Fibroblast of villous mesenchyme (primary cell): ENCODE results near the gene ZNF492. TPM values are rescaled to one million over a fixed set of nuclear protein-coding genes. Genes with fewer than 3 reads are reported as not detected.
A peak's percentile ranks its signal among the peaks of the same experiment; 100 is the strongest.

Experiments used
- DNase-seq: peaks from one replicate; pipeline ENCODE4 v3.0.0-alpha.2; 2010; ENCODE audit warnings: low read depth
- H3K4me3 ChIP-seq: 2 replicates; pipeline ENCODE4 v1.5.1; 2011; ENCODE audit warnings: low read depth, mild to moderate bottlenecking, low read length
- CTCF ChIP-seq: IDR thresholded peaks from 2 replicates; pipeline ENCODE4 v1.5.1; 2012; ENCODE audit warnings: low read depth, mild to moderate bottlenecking, low read length; ENCODE audit not compliant: insufficient read depth
- total RNA-seq: library from RNA; depleted of rRNA; stranded (reverse); fragments of >200 nt; gene quantifications from 2 replicates; pipeline ENCODE4 v1.2.3, GENCODE V29; 2012

ZNF492 gene
- 0.32 and 0.43 TPM in 2 replicates for total RNA-seq

- peak within 1 kb of the TSS; percentile 63 for H3K4me3 ChIP-seq
- DNase-seq = peak; percentile 77
Measured at GRCh38 chr19:22633706-22634449, at the start of gene ZNF492. Gene ZNF492, plus strand, starts transcription at chr19:22634324. Its CDS starts 19,076 bp downstream, at chr19:22653400.

- no peak overlapping the region for H3K4me3 ChIP-seq
- no peak for TF ChIP-seq CTCF
- no peak for DNase-seq
Measured at GRCh38 chr19:22595422-22595821, 38.7 kb upstream of the ZNF492 start.

DNA sequence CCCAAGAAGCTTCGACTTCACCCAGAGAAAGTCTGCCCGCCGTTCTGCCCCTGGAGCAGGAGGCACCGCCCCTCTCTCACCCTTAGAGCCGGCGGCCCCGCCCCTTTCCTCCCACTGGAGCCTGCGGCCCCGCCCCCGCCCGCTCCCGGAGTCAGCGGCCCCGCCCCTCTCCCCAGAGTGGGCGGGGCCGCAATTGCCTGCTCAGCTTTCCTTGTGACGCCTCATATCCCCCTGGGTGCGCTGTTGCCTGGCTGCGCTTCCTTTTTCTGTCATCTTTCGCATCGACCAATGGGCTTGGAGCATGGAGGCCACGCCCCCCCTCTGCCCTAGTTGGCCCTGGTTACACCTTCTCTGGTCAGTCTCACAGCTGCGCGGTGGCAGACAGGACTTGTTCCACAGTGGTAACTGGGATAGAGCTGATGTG lies 38.2 kb upstream of the ZNF492 start:
- H3K4me3 ChIP-seq = no peak overlapping the region
- TF ChIP-seq CTCF = no peak
- DNase-seq = no peak

DNA sequence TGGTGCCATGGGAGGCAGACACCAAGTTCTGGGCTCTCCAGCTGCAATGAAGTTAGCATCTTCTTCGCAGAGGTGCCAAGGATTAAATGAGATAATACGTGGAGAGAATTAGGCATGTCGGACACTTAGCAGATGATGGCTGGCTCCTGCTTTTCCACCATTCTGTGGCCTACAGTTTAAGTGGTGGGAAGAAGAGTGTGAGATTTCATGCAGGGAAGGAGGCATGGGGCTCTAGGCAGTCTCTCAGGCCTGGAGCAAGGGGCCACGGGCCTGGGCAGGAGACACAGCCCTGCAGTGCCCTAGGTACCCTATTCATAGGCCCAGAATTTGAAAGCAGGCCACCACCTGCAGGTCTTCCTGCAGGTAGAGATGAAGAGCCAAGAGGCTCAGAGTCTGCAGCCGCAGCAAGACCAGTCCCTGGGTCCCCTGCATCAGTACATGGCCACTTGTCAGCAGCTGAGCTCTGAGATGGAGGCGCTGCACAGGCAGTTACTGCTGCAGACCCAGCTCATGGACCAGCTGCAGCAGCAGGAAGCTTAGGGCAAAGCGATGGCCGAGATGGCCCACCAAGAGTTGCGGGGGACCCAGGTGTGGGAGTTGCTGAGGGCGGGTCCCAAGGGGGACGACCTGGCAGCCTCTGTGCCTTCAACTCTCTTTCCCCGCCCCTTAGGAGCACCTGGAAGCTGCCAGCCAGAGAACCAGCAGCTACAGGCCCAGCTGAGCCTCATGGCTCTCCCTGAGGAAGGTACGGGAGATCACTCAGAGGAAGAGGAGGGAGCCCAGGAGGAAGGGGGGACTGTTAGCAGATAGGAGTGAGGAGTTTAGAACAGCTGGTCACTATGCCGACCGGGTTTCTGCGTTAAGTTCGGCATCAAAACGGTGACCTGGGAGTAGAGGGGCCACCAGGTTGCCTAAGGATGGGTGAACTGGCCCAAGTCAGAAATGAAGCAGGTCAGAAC lies 33.2 kb upstream of the ZNF492 start:
- TF ChIP-seq CTCF = no peak
- no peak overlapping the region for H3K4me3 ChIP-seq
- DNase-seq = no peak

DNA sequence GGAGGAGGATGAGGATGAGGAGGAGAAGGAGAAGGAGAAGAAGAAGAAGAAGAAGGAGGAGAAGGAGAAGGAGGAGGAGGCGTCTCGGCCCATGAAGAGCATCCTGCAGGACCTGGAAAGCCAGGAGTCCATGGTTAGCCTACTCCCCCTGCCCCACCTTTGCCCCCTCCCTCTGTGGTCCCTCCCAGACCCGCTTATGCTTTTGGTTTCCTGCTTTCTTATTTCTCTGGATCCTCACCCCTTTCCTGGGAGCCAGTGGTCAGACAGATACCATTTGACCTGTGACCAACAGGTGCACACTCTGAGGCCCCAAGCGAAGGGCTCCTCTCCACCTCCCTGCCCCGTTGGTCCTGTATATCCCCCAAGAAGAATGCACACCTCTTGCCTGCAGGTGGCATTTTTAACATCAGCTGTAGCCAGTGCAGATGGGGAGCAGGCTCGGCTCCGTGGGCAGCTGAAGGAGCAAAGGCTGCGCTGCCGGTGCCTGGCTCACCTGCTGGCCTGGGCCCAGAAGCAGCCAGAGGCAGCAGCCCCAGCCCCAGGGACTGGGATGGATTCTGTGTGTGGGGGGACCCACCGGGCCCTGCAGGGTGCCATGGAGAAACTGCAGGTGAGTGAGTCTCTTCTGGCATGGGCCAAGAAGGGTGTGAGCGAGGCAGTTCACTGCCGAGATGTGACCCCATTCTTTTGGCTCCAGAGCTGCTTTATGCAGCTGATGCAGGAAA lies 32.1 kb upstream of the ZNF492 start:
- no peak overlapping the region for H3K4me3 ChIP-seq
- DNase-seq = no peak
- TF ChIP-seq CTCF = no peak

GRCh38 chr19:22602631-22603272 lies 31.4 kb upstream of the ZNF492 start:
- no peak for DNase-seq
- TF ChIP-seq CTCF = no peak
- H3K4me3 ChIP-seq = no peak overlapping the region
